Activated CD4-positive, alpha-beta T cell treated with anti-CD3 and anti-CD28 coated beads, Interleukin-2, amount 10 ng/mL, durations not matched to agents 24 days and 14 days (primary cell): ENCODE results near the gene GZF1. TPM values are rescaled to one million over a fixed set of nuclear protein-coding genes. Genes with fewer than 3 reads are reported as not detected.

ENCODE experiments used
- DNase-seq: peaks from one replicate; pipeline ENCODE4 v3.0.0; 2022
- H3K27ac Mint-ChIP-seq: one replicate; pipeline ENCODE4 v1.8.0; 2022; ENCODE audit warnings: mild to moderate bottlenecking, mixed read lengths
- H3K27me3 Mint-ChIP-seq: one replicate; pipeline ENCODE4 v1.8.0; 2022; ENCODE audit warnings: mixed read lengths
- H3K36me3 Mint-ChIP-seq: one replicate; pipeline ENCODE4 v1.8.0; 2022; ENCODE audit warnings: low read depth, mild to moderate bottlenecking, mixed read lengths
- H3K4me1 Mint-ChIP-seq: one replicate; pipeline ENCODE4 v1.8.0; 2021; ENCODE audit warnings: mixed read lengths
- H3K4me3 Mint-ChIP-seq: one replicate; pipeline ENCODE4 v1.8.0; 2022; ENCODE audit warnings: mild to moderate bottlenecking, moderate library complexity, mixed read lengths
- H3K9me3 Mint-ChIP-seq: one replicate; pipeline ENCODE4 v1.8.0; 2021; ENCODE audit warnings: mixed read lengths
- intact Hi-C: fragments of 100-400 bp; cut with micrococcal nuclease; formaldehyde crosslinking; loops from one replicate; pipeline ENCODE4 v1.15.1; 2023
- total RNA-seq: library from RNA; stranded (reverse); gene quantifications from 2 replicates; pipeline ENCODE4 v1.2.3, GENCODE V29; 2022

GZF1 gene
- total RNA-seq, 1 donor from 2014 or later, result 14.7 TPM

GRCh38 chr20:23350904-23351838, 10.8 kb upstream of the GZF1 start:
- intact Hi-C loops, result loop anchor here (1.0 kb wide), 4 partner anchors 7 to 70 kb away; partner anchors contain the start of genes GZF1 and NAPB
- Mint-ChIP-seq H3K9me3 (no peaks in the 10 kb centered on the region), H3K27me3 (no peaks in the 10 kb centered on the region), H3K4me3 (peak overlapping the region; percentile 88), H3K27ac (peak overlapping the region; percentile 100), H3K4me1 (peaks cover 30% of the 10 kb centered on the region), H3K36me3 (peaks cover 26% of the 10 kb centered on the region)
- peak; percentile 89 for DNase-seq

GRCh38 chr20:23356203-23356602, 5.8 kb upstream of the GZF1 start:
- intact Hi-C loops, result no loop called here
- peaks cover 22% of the 10 kb centered on the region for H3K36me3 Mint-ChIP-seq
- H3K4me3 Mint-ChIP-seq, result no peak overlapping the region
- H3K27ac Mint-ChIP-seq, result peak overlapping the region; percentile 25
- no peak for DNase-seq
- no peaks in the 10 kb centered on the region for H3K27me3 Mint-ChIP-seq
- H3K4me1 Mint-ChIP-seq, result peaks cover 30% of the 10 kb centered on the region
- H3K9me3 Mint-ChIP-seq, result no peaks in the 10 kb centered on the region

GRCh38 chr20:23357767-23358562, 4.0 kb upstream of the GZF1 start:
- peaks cover 2% of the 10 kb centered on the region for H3K27me3 Mint-ChIP-seq
- DNase-seq, result peak; percentile 100
- peaks cover 26% of the 10 kb centered on the region for H3K4me1 Mint-ChIP-seq
- H3K4me3 Mint-ChIP-seq, result peak overlapping the region; percentile 95
- intact Hi-C loops, result loop anchor here (1.0 kb wide), 1 partner anchor 8 kb away; the partner anchor contains the start of gene NXT1
- H3K9me3 Mint-ChIP-seq, result no peaks in the 10 kb centered on the region
- H3K36me3 Mint-ChIP-seq, result peaks cover 16% of the 10 kb centered on the region
- H3K27ac Mint-ChIP-seq, result peak overlapping the region; percentile 93

GRCh38 chr20:23358563-23358906, 3.4 kb upstream of the GZF1 start:
- Mint-ChIP-seq H3K27ac (peak overlapping the region; percentile 81), H3K27me3 (peaks cover 2% of the 10 kb centered on the region), H3K4me1 (peaks cover 32% of the 10 kb centered on the region), H3K36me3 (peaks cover 21% of the 10 kb centered on the region), H3K9me3 (no peaks in the 10 kb centered on the region), H3K4me3 (peak overlapping the region; percentile 95)
- intact Hi-C loops, result loop anchor here (1.0 kb wide), 1 partner anchor 8 kb away; the partner anchor contains the start of gene NXT1
- no peak for DNase-seq

- H3K4me1 Mint-ChIP-seq, result peaks cover 36% of the 10 kb centered on the region
These were observed 2.9 kb upstream of the GZF1 start for GRCh38 chr20:23358923-23359593.

GRCh38 chr20:23360531-23360930, 1.5 kb upstream of the GZF1 start:
- Mint-ChIP-seq H3K4me3 (peak overlapping the region; percentile 82), H3K4me1 (peaks cover 46% of the 10 kb centered on the region), H3K36me3 (peaks cover 25% of the 10 kb centered on the region), H3K27ac (peak overlapping the region; percentile 93), H3K27me3 (peaks cover 2% of the 10 kb centered on the region), H3K9me3 (no peaks in the 10 kb centered on the region)
- DNase-seq, result no peak
- intact Hi-C loops, result no loop called here

More at GRCh38 chr20:23358923-23359593, 2.9 kb upstream of the GZF1 start:
- peaks cover 2% of the 10 kb centered on the region for H3K27me3 Mint-ChIP-seq
- peaks cover 21% of the 10 kb centered on the region for H3K36me3 Mint-ChIP-seq
- no peaks in the 10 kb centered on the region for H3K9me3 Mint-ChIP-seq
- peak; percentile 65 for DNase-seq
- intact Hi-C loops, result loop anchor here (1.0 kb wide), 1 partner anchor 9 kb away; the partner anchor contains the start of gene NXT1
- no peak overlapping the region for H3K4me3 Mint-ChIP-seq
- H3K27ac Mint-ChIP-seq, result peak overlapping the region; percentile 81

- peaks cover 23% of the 10 kb centered on the region for H3K36me3 Mint-ChIP-seq
- intact Hi-C loops, result loop anchor here (1.0 kb wide), 1 partner anchor 38 kb away; no protein-coding TSS in a partner anchor
- no peak for DNase-seq
- peak overlapping the region; percentile 82 for H3K4me3 Mint-ChIP-seq
- H3K27me3 Mint-ChIP-seq, result peaks cover 2% of the 10 kb centered on the region
- H3K9me3 Mint-ChIP-seq, result no peaks in the 10 kb centered on the region
- H3K4me1 Mint-ChIP-seq, result peaks cover 48% of the 10 kb centered on the region
- peak overlapping the region; percentile 93 for H3K27ac Mint-ChIP-seq
These were observed 885 bp upstream of the GZF1 start for GRCh38 chr20:23361119-23361475.

- peaks cover 33% of the 10 kb centered on the region for H3K36me3 Mint-ChIP-seq
These were observed 642 bp downstream of the GZF1 start for GRCh38 chr20:23362392-23363256.

GRCh38 chr20:23363257-23363649, 1.3 kb downstream of the GZF1 start:
- peaks cover 52% of the 10 kb centered on the region for H3K4me1 Mint-ChIP-seq
- intact Hi-C loops, result no loop called here
- H3K27ac Mint-ChIP-seq, result peak overlapping the region; percentile 94
- peaks cover 36% of the 10 kb centered on the region for H3K36me3 Mint-ChIP-seq
- DNase-seq, result no peak
- H3K9me3 Mint-ChIP-seq, result no peaks in the 10 kb centered on the region
- peak overlapping the region; percentile 92 for H3K4me3 Mint-ChIP-seq
- peaks cover 2% of the 10 kb centered on the region for H3K27me3 Mint-ChIP-seq

More at GRCh38 chr20:23362392-23363256, 642 bp downstream of the GZF1 start:
- Mint-ChIP-seq H3K27ac (peak overlapping the region; percentile 94), H3K9me3 (no peaks in the 10 kb centered on the region), H3K27me3 (peaks cover 2% of the 10 kb centered on the region), H3K4me3 (peak overlapping the region; percentile 92), H3K4me1 (peaks cover 51% of the 10 kb centered on the region)
- peak; percentile 81 for DNase-seq
- intact Hi-C loops, result loop anchor here (1.0 kb wide), 2 partner anchors 12 to 59 kb away; partner anchors contain the start of genes NAPB and NXT1

- Mint-ChIP-seq H3K9me3 (no peaks in the 10 kb centered on the region), H3K36me3 (peaks cover 55% of the 10 kb centered on the region), H3K4me1 (peaks cover 48% of the 10 kb centered on the region), H3K27ac (peak overlapping the region; percentile 60), H3K27me3 (peaks cover 2% of the 10 kb centered on the region), H3K4me3 (peak overlapping the region; percentile 51)
- DNase-seq, result no peak
- intact Hi-C loops, result loop anchor here (1.0 kb wide), 1 partner anchor 35 kb away; no protein-coding TSS in a partner anchor
These were observed 3.6 kb downstream of the GZF1 start for GRCh38 chr20:23365390-23366165.

GRCh38 chr20:23366384-23366783, 4.4 kb downstream of the GZF1 start:
- Mint-ChIP-seq H3K4me3 (peak overlapping the region; percentile 58), H3K27ac (peak overlapping the region; percentile 70), H3K9me3 (no peaks in the 10 kb centered on the region), H3K36me3 (peaks cover 62% of the 10 kb centered on the region), H3K4me1 (peaks cover 44% of the 10 kb centered on the region), H3K27me3 (peaks cover 2% of the 10 kb centered on the region)
- intact Hi-C loops, result loop anchor here (1.0 kb wide), 1 partner anchor 34 kb away; no protein-coding TSS in a partner anchor
- DNase-seq, result no peak

- DNase-seq, result no peak
- H3K9me3 Mint-ChIP-seq, result no peaks in the 10 kb centered on the region
- H3K27me3 Mint-ChIP-seq, result no peaks in the 10 kb centered on the region
- intact Hi-C loops, result no loop called here
- no peak overlapping the region for H3K4me3 Mint-ChIP-seq
- peaks cover 71% of the 10 kb centered on the region for H3K36me3 Mint-ChIP-seq
- H3K27ac Mint-ChIP-seq, result peak overlapping the region; percentile 20
- peaks cover 42% of the 10 kb centered on the region for H3K4me1 Mint-ChIP-seq
These were observed 5.8 kb downstream of the GZF1 start for GRCh38 chr20:23367770-23368169.
